Neural cell (in vitro differentiated cells): Measurements from ENCODE around the gene TRIM14.

Source experiments
- CTCF ChIP-seq: fragments of 450-650 bp; IDR thresholded peaks from 2 replicates; pipeline ENCODE4 v1.5.1; 2014; ENCODE audit warnings: antibody characterized with exemption, mild to moderate bottlenecking, moderate library complexity; ENCODE audit not compliant: poor library complexity, severe bottlenecking
- POLR2AphosphoS5 ChIP-seq: IDR thresholded peaks from 2 replicates; pipeline ENCODE4 v1.6.1; 2012
- RAD21 ChIP-seq: fragments of 450-650 bp; conservative IDR thresholded peaks from 2 replicates; pipeline ENCODE4 v1.6.1; 2014; ENCODE audit warnings: antibody characterized with exemption, mild to moderate bottlenecking, moderate library complexity
- SMC3 ChIP-seq: fragments of 450-650 bp; conservative IDR thresholded peaks from 2 replicates; pipeline ENCODE4 v1.6.1; 2014; ENCODE audit warnings: antibody characterized with exemption, mild to moderate bottlenecking, moderate library complexity; ENCODE audit not compliant: poor library complexity

GRCh38 chr9:98039607-98040017, 79.4 kb downstream of the TRIM14 start:
- TF ChIP-seq SMC3 (no peak), CTCF (no peak), RAD21 (no peak), POLR2AphosphoS5 (no peak)
